ENCODE measurements around the gene PTPRD.

PTPRD gene

GRCh38 chr9:10268531-10269485 is 344.0 kb downstream of the PTPRD start:
- no peak for DNase-seq (ENCODE audit: low read depth)

- no peak for DNase-seq (ENCODE audit: low read depth)
Observed at GRCh38 chr9:10265153-10265631, 347.6 kb downstream of the PTPRD start.

GRCh38 chr9:10260501-10260900 is 352.3 kb downstream of the PTPRD start:
- DNase-seq (ENCODE audit: low read depth) = no peak

GRCh38 chr9:10259668-10260067 is 353.1 kb downstream of the PTPRD start:
- no peak for DNase-seq (ENCODE audit: low read depth)

- no peak for DNase-seq (ENCODE audit: low read depth)
Observed at GRCh38 chr9:10255758-10256157, 357.0 kb downstream of the PTPRD start.

- no peak for DNase-seq (ENCODE audit: low read depth)
Observed at GRCh38 chr9:10254338-10254737, 358.5 kb downstream of the PTPRD start.

- no peak for DNase-seq (ENCODE audit: low read depth)
Observed at GRCh38 chr9:10253341-10253740, 359.5 kb downstream of the PTPRD start.

- DNase-seq (ENCODE audit: low read depth) = no peak
Observed at GRCh38 chr9:10252174-10252573, 360.6 kb downstream of the PTPRD start.

GRCh38 chr9:10251490-10251889 is 361.3 kb downstream of the PTPRD start:
- DNase-seq (ENCODE audit: low read depth) = no peak

GRCh38 chr9:10250219-10250618 is 362.6 kb downstream of the PTPRD start:
- DNase-seq (ENCODE audit: low read depth) = no peak

GRCh38 chr9:10248890-10249289 is 363.9 kb downstream of the PTPRD start:
- no peak for DNase-seq (ENCODE audit: low read depth)

- no peak for DNase-seq (ENCODE audit: low read depth)
Observed at GRCh38 chr9:10242255-10242654, 370.5 kb downstream of the PTPRD start.

GRCh38 chr9:10238087-10238486 is 374.7 kb downstream of the PTPRD start:
- DNase-seq (ENCODE audit: low read depth) = no peak

- no peak for DNase-seq (ENCODE audit: low read depth)
Observed at GRCh38 chr9:10237584-10237983, 375.2 kb downstream of the PTPRD start.

GRCh38 chr9:10236161-10236560 is 376.6 kb downstream of the PTPRD start:
- no peak for DNase-seq (ENCODE audit: low read depth)

- no peak for DNase-seq (ENCODE audit: low read depth)
Observed at GRCh38 chr9:10235376-10235775, 377.4 kb downstream of the PTPRD start.

GRCh38 chr9:10232352-10232930 is 380.4 kb downstream of the PTPRD start:
- DNase-seq (ENCODE audit: low read depth) = no peak

- DNase-seq (ENCODE audit: low read depth) = no peak
Observed at GRCh38 chr9:10230512-10230911, 382.3 kb downstream of the PTPRD start.

GRCh38 chr9:10228082-10228481 is 384.7 kb downstream of the PTPRD start:
- DNase-seq (ENCODE audit: low read depth) = no peak

- DNase-seq (ENCODE audit: low read depth) = no peak
Observed at GRCh38 chr9:10226996-10227395, 385.8 kb downstream of the PTPRD start.

GRCh38 chr9:10212702-10213101 is 400.1 kb downstream of the PTPRD start:
- DNase-seq (ENCODE audit: low read depth) = no peak

- DNase-seq (ENCODE audit: low read depth) = no peak
Observed at GRCh38 chr9:10208691-10209069, 404.1 kb downstream of the PTPRD start.

- no peak for DNase-seq (ENCODE audit: low read depth)
Observed at GRCh38 chr9:10204276-10204675, 408.5 kb downstream of the PTPRD start.
